Measurements from ENCODE around the gene PTPRJ.

- no peak for TF ChIP-seq CTCF (conservative IDR thresholded peaks at IDR 0.05)
- TF ChIP-seq EZH2 (IDR thresholded peaks at IDR 0.05; ENCODE audit: low read depth), result no peak
Observed at GRCh38 chr11:48025984-48026340, 45.6 kb downstream of the PTPRJ start.

Data from PC-9 (cell line).